Neutrophil (primary cell): ENCODE measurements around the gene IL26.

Experiments used
- H3K27ac ChIP-seq: fragments of 200-600 bp; sonication (generic); 2 replicates; pipeline ENCODE4 v1.5.1; 2016; ENCODE audit warnings: mild to moderate bottlenecking, moderate library complexity
- H3K27me3 ChIP-seq: fragments of 200-600 bp; sonication (generic); 2 replicates; pipeline ENCODE4 v1.6.0; 2016; ENCODE audit warnings: mild to moderate bottlenecking
- H3K36me3 ChIP-seq: fragments of 200-600 bp; sonication (generic); 2 replicates; pipeline ENCODE4 v1.5.1; 2017
- H3K4me1 ChIP-seq, 2 experiments: fragments of 200-600 bp in 1 of 2; sonication (generic) in 1 of 2; 1 replicate in 1 of 2; 2 replicates in 1 of 2; pipeline versions ENCODE4 v1.5.1 to v1.6.1; 2013 to 2016; ENCODE audit warnings: low read depth in 1 of 2, low read length in 1 of 2, mild to moderate bottlenecking in 1 of 2, moderate library complexity in 1 of 2; ENCODE audit not compliant: control insufficient read depth in 1 of 2, insufficient read depth in 1 of 2
- H3K4me3 ChIP-seq, 2 experiments: fragments of 200-600 bp in 1 of 2; sonication (generic) in 1 of 2; 1 replicate in 1 of 2; 2 replicates in 1 of 2; pipeline ENCODE4 v1.5.1; 2013 to 2016; ENCODE audit warnings: low read depth in 1 of 2, low read length in 1 of 2, mild to moderate bottlenecking in 1 of 2, moderate library complexity in 1 of 2
- H3K9me3 ChIP-seq: fragments of 200-600 bp; sonication (generic); 2 replicates; pipeline ENCODE4 v1.5.1; 2016
- TF ChIP-seq, protein P1 (sequence below): fragments of 200-600 bp; sonication (generic); IDR thresholded peaks from 2 replicates; pipeline ENCODE4 v1.5.1; 2016; ENCODE audit warnings: antibody characterized with exemption

IL26 gene

GRCh38 chr12:68231229-68231628 is 5.6 kb upstream of the IL26 start:
- Histone ChIP-seq H3K27me3 (no peaks in the 10 kb centered on the region), H3K4me3 (no peak overlapping the region), H3K36me3 (no peaks in the 10 kb centered on the region), H3K9me3 (no peaks in the 10 kb centered on the region), H3K4me1 (peaks cover under 1 to 4% of the 10 kb centered on the region in 2 experiments), H3K27ac (no peak overlapping the region)
- TF ChIP-seq, protein P1, sequence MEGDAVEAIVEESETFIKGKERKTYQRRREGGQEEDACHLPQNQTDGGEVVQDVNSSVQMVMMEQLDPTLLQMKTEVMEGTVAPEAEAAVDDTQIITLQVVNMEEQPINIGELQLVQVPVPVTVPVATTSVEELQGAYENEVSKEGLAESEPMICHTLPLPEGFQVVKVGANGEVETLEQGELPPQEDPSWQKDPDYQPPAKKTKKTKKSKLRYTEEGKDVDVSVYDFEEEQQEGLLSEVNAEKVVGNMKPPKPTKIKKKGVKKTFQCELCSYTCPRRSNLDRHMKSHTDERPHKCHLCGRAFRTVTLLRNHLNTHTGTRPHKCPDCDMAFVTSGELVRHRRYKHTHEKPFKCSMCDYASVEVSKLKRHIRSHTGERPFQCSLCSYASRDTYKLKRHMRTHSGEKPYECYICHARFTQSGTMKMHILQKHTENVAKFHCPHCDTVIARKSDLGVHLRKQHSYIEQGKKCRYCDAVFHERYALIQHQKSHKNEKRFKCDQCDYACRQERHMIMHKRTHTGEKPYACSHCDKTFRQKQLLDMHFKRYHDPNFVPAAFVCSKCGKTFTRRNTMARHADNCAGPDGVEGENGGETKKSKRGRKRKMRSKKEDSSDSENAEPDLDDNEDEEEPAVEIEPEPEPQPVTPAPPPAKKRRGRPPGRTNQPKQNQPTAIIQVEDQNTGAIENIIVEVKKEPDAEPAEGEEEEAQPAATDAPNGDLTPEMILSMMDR: no peak

- Histone ChIP-seq H3K4me1 (no peaks in the 10 kb centered on the region), H3K9me3 (no peaks in the 10 kb centered on the region), H3K4me3 (no peak overlapping the region), H3K27me3 (no peaks in the 10 kb centered on the region), H3K27ac (no peak overlapping the region), H3K36me3 (no peaks in the 10 kb centered on the region)
- TF ChIP-seq, protein P1: no peak
These were observed 4.3 kb upstream of the IL26 start for GRCh38 chr12:68229956-68230355.

DNA sequence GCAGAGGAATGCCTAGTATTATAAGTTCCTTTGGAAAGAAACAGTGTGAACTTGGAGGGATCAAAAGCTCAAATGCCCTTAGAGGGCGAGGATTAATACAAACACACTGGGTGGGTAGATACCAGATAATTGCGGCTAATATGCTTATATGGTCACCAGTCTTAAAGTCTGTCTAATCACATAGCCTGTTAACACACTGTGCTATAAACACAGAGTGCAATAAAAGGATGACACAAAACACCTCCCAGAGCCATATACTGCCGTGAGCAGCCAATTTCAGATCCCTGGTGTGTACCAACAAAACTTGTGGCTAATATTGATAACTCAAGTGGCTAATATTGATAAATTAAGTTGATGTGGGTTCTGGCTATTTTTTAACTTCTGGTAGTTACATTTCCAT is 1.7 kb upstream of the IL26 start:
- H3K27ac ChIP-seq: no peak overlapping the region
- H3K27me3 ChIP-seq: peaks cover 2% of the 10 kb centered on the region
- H3K4me1 ChIP-seq: peaks cover 6 to 8% of the 10 kb centered on the region in 2 experiments
- no peaks in the 10 kb centered on the region for H3K9me3 ChIP-seq
- TF ChIP-seq, protein P1: no peak
- H3K4me3 ChIP-seq: no peak overlapping the region
- no peaks in the 10 kb centered on the region for H3K36me3 ChIP-seq

DNA sequence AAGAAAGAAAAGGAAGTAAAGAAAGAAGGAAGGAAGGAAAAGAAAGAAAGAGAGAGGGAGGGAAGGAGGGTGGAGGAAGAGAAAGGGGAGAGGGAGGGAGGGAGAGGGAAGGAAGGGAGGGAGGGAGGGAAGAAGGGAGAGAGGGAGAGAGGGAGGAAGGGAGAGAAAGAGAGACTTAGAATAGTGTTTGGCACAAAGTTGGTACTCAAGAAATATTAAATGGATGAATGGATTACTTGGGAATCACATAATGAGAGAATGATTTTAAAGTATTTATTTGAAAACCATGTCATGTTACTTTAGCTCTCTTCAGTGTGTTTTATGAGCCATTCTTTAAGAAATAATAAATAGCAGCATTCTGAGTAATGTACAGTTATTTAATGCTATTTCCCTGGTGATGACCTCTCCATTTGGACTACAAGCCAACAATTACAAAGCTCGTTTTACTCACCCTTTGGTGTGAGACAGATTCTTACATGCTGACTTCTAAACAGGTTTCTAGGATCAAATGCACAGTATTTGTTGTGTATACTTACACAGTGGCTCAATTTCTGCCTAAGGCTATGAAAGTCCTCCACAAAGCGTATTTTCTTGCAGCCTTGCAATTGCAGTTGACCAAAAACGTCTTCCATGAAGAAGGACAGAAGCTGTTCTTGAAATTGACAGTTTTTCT is 861 bp downstream of the IL26 start:
- TF ChIP-seq, protein P1: no peak
- H3K4me3 ChIP-seq: no peak overlapping the region
- H3K27me3 ChIP-seq: peaks cover 29% of the 10 kb centered on the region
- no peaks in the 10 kb centered on the region for H3K36me3 ChIP-seq
- peaks cover 6 to 8% of the 10 kb centered on the region in 2 experiments for H3K4me1 ChIP-seq
- H3K27ac ChIP-seq: no peak overlapping the region
- H3K9me3 ChIP-seq: no peaks in the 10 kb centered on the region

DNA sequence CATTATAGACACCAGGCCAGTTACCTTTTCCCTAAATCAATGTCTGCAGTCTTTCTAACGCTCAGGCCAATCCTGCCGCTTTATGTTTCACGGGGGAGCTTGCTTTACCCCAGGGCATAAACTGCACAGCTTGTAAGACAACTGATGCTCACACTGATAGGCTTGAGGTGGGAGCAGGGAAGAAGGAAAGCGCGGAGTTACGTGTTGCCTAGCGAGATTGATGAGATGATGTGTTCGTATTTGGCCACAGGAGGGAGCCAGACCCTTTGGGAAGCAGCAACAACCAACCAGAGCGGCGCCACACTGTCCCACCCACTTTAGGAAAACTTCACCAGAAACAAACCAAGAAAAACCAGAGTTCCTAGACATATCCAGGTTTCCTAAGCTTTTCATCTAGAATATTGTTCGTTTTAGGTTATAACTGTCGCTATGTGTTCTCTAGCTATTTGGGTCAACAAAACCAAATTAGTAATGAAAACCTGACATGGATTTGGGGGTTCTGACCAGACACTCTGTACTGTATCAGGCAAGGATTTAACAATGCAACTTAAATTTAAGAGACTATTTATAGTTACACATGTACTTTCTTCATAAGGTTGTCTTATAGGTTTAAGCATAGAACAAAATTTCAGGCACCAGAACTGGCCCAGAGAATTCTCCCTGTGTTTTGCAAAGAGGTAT is 2.4 kb downstream of the IL26 start:
- Histone ChIP-seq H3K9me3 (no peaks in the 10 kb centered on the region), H3K27ac (no peak overlapping the region), H3K4me3 (peak overlapping the region in 1 of 2 experiments; percentile 15), H3K36me3 (no peaks in the 10 kb centered on the region), H3K27me3 (peaks cover 44% of the 10 kb centered on the region), H3K4me1 (peaks cover 6 to 8% of the 10 kb centered on the region in 2 experiments)
- TF ChIP-seq, protein P1: peak; percentile 66
